ENCODE results near the gene ADARB1. TPM values are rescaled to one million over a fixed set of nuclear protein-coding genes. Genes with fewer than 3 reads are reported as not detected.

Gene ADARB1
- total and polyA plus RNA-seq, 9 of the 15 experiments (the other 6 are each of a cell fraction or from before 2014, with no cell fraction given): 6.7 to 16.0 (median 8.3) TPM

DNA sequence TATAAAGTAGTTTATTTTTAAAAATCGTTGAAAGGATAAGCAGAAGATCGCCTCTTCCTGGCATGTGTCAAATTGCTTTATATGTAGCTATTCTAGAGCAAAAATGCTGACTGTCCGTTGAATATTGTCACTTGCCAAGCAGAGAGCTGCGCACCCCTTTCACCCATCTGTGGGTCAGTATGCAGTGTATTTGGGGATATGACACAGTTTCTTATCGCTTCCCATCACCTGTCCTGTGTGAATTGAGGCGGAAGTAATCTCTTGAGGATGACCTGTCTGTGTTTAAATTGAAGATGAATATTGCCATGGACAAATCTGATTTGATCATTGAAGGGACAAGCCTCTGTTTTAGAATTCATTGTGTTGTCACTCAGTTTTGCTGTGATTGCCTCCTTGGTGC lies 161.1 kb downstream of the ADARB1 start (continued):
- TF ChIP-seq, protein P1, sequence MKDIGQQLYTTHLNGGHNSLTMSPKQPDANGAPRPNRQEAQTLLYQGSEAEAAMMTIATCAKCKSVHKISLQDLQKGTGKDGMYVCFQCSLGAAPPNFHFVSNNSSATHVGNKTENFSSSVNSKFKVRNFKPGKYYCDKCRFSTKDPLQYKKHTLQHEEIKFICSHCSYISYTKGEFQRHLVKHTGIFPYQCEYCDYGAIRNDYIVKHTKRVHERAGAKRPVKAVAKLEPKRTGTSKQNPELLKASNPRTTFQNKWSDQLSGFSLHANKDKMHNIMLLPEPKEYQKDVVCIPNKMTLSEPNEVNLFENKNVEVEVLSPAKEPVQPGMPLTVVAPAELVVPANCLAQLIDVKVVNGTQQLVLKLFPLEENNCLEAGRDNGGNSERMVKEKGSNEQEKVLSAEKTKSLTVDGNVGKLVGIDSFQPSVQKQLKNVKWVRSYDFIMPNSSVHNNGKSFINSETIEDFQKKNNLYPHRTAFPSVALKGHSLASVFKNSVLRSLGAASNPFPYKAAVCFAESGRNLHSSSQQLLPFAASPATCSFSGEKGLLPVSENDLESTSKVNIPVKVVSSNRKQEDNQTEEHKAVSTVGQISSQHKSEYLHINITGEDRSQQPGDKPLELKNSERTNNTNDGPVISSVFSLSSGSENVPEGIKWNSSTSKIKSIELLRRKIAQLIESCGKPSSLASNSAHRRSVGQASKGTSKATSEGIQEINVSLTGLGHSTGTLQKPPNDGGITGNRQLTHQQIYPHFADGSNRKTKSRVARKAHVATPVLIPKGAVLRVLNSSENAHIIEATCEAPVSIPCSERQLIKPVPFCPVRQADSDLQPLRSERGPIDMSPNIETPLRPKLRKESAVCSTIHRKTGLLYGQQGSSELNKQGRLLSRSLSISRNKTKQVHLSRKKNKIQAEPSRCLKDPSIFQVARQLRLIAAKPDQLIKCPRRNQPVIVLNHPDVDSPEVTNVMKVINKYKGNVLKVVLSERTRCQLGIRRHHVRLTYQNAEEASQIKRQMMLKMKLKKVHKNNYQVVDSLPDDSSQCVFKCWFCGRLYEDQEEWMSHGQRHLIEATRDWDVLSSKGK (CRISPR knock-in tag; IDR thresholded peaks at IDR 0.05): no peak
- TF ChIP-seq ZNF174 (CRISPR knock-in tag; IDR thresholded peaks at IDR 0.05) (no peak), NCOR1 (IDR thresholded peaks at IDR 0.05) (peak; percentile 29), DIDO1 (tag; IDR thresholded peaks at IDR 0.05; ENCODE audit: low read depth) (no peak), NCOA1 (IDR thresholded peaks at IDR 0.05; ENCODE audit: low read depth) (no peak), CTBP1 (IDR thresholded peaks at IDR 0.05; ENCODE audit: borderline replicate concordance) (peak; percentile 62; the same call in 1 of the 2 replicates), NRF1 (conservative IDR thresholded peaks at IDR 0.05 in 1 of 2, IDR thresholded peaks at IDR 0.05 in 1 of 2) (peak; percentile 71 to 76), TEAD4 (IDR thresholded peaks at IDR 0.05; ENCODE audit: low read length) (peak; percentile 78), TEAD4 (CRISPR knock-in tag; IDR thresholded peaks at IDR 0.05; ENCODE audit: borderline replicate concordance) (no peak), ZNF184 (CRISPR knock-in tag; IDR thresholded peaks at IDR 0.05) (no peak), MEIS2 (IDR thresholded peaks at IDR 0.05; ENCODE audit: partially characterized antibody) (peak; percentile 59)
- TF ChIP-seq, protein P2, sequence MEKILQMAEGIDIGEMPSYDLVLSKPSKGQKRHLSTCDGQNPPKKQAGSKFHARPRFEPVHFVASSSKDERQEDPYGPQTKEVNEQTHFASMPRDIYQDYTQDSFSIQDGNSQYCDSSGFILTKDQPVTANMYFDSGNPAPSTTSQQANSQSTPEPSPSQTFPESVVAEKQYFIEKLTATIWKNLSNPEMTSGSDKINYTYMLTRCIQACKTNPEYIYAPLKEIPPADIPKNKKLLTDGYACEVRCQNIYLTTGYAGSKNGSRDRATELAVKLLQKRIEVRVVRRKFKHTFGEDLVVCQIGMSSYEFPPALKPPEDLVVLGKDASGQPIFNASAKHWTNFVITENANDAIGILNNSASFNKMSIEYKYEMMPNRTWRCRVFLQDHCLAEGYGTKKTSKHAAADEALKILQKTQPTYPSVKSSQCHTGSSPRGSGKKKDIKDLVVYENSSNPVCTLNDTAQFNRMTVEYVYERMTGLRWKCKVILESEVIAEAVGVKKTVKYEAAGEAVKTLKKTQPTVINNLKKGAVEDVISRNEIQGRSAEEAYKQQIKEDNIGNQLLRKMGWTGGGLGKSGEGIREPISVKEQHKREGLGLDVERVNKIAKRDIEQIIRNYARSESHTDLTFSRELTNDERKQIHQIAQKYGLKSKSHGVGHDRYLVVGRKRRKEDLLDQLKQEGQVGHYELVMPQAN (IDR thresholded peaks at IDR 0.05; ENCODE audit: borderline replicate concordance): no peak

Measured in K562 (cell line).